Measurements from ENCODE around the gene LAMB4.

- TF ChIP-seq, protein P1, sequence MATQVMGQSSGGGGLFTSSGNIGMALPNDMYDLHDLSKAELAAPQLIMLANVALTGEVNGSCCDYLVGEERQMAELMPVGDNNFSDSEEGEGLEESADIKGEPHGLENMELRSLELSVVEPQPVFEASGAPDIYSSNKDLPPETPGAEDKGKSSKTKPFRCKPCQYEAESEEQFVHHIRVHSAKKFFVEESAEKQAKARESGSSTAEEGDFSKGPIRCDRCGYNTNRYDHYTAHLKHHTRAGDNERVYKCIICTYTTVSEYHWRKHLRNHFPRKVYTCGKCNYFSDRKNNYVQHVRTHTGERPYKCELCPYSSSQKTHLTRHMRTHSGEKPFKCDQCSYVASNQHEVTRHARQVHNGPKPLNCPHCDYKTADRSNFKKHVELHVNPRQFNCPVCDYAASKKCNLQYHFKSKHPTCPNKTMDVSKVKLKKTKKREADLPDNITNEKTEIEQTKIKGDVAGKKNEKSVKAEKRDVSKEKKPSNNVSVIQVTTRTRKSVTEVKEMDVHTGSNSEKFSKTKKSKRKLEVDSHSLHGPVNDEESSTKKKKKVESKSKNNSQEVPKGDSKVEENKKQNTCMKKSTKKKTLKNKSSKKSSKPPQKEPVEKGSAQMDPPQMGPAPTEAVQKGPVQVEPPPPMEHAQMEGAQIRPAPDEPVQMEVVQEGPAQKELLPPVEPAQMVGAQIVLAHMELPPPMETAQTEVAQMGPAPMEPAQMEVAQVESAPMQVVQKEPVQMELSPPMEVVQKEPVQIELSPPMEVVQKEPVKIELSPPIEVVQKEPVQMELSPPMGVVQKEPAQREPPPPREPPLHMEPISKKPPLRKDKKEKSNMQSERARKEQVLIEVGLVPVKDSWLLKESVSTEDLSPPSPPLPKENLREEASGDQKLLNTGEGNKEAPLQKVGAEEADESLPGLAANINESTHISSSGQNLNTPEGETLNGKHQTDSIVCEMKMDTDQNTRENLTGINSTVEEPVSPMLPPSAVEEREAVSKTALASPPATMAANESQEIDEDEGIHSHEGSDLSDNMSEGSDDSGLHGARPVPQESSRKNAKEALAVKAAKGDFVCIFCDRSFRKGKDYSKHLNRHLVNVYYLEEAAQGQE (IDR thresholded peaks at IDR 0.05; ENCODE audit: insufficient replicate concordance, low read depth): no peak
- TF ChIP-seq CTCF (IDR thresholded peaks at IDR 0.05; ENCODE audit: insufficient read depth, low read length): no peak
Measured at GRCh38 chr7:108086546-108086945, 43.6 kb downstream of the LAMB4 start.
